T-helper 1 cell treated with Interleukin-12 subunit alpha and Interleukin-12 subunit beta and Interleukin-4 antibody, amounts not matched to agents 30 ng/mL and 1 ng/mL, for 36 hours (primary cell): ENCODE measurements around the gene AZGP1. TPM values are rescaled to one million over a fixed set of nuclear protein-coding genes. Genes with fewer than 3 reads are reported as not detected.

Experiments used
- total RNA-seq: library from RNA; stranded (reverse); gene quantifications from 2 replicates; pipeline ENCODE4 v1.2.3, GENCODE V29; 2022

AZGP1 gene
- total RNA-seq, 1 donor from 2014 or later: not detected

Other genes with a start within 250 kb of the AZGP1 start
- gene CYP3A7, start 240.8 kb downstream of the AZGP1 start, total RNA-seq: not detected in 2 replicates
- not detected in 2 replicates for gene CYP3A4, start 191.8 kb downstream of the AZGP1 start, total RNA-seq
- 0.12 TPM in 1 of 2 replicates, not detected in the other for gene CYP3A43, start 148.0 kb downstream of the AZGP1 start, total RNA-seq
- gene OR2AE1, start 99.0 kb downstream of the AZGP1 start, total RNA-seq: 0.39 and 0.59 TPM in 2 replicates
- 29.2 and 29.7 TPM in 2 replicates for gene TRIM4, start 56.5 kb downstream of the AZGP1 start, total RNA-seq
- 0.32 TPM in 1 of 2 replicates, not detected in the other for gene GJC3, start 46.4 kb downstream of the AZGP1 start, total RNA-seq
- 69.7 and 75.2 TPM in 2 replicates for gene ZKSCAN1, start 39.6 kb upstream of the AZGP1 start, total RNA-seq
- gene ZSCAN21, start 73.7 kb upstream of the AZGP1 start, total RNA-seq: 8.7 and 9.2 TPM in 2 replicates
- gene ZNF3, start 105.7 kb upstream of the AZGP1 start, total RNA-seq: 28.0 and 28.3 TPM in 2 replicates
- gene COPS6, start 112.9 kb upstream of the AZGP1 start, total RNA-seq: 95.2 and 110 TPM in 2 replicates
- gene MCM7, start 125.4 kb upstream of the AZGP1 start, total RNA-seq: 257 and 262 TPM in 2 replicates
- 10.7 and 12.0 TPM in 2 replicates for gene AP4M1, start 125.6 kb upstream of the AZGP1 start, total RNA-seq
- 67.1 and 69.0 TPM in 2 replicates for gene TAF6, start 143.3 kb upstream of the AZGP1 start, total RNA-seq
- gene CNPY4, start 143.6 kb upstream of the AZGP1 start, total RNA-seq: 37.0 and 39.5 TPM in 2 replicates
- gene MBLAC1, start 150.9 kb upstream of the AZGP1 start, total RNA-seq: 5.0 and 6.0 TPM in 2 replicates
- 150 and 161 TPM in 2 replicates for gene LAMTOR4, start 172.9 kb upstream of the AZGP1 start, total RNA-seq
- 58.1 and 61.1 TPM in 2 replicates for gene TRAPPC14, start 182.7 kb upstream of the AZGP1 start, total RNA-seq
- gene GAL3ST4, start 192.6 kb upstream of the AZGP1 start, total RNA-seq: 2.8 and 3.0 TPM in 2 replicates
- gene GPC2, start 201.3 kb upstream of the AZGP1 start, total RNA-seq: 4.4 and 5.6 TPM in 2 replicates
- 33.0 and 38.3 TPM in 2 replicates for gene STAG3, start 201.9 kb upstream of the AZGP1 start, total RNA-seq
- 69.1 and 72.8 TPM in 2 replicates for gene PVRIG, start 243.9 kb upstream of the AZGP1 start, total RNA-seq